Posterior vena cava (tissue), 2 donors: Measurements from ENCODE around the gene CRB3. TPM values are rescaled to one million over a fixed set of nuclear protein-coding genes. Genes with fewer than 3 reads are reported as not detected.

Experiments used
- DNase-seq: peaks from one replicate; pipeline ENCODE4 v3.0.0-alpha.2; 2020; ENCODE audit warnings: low spot score
- intact Hi-C, 2 donors: fragments of 100-400 bp; cut with DNase I; formaldehyde crosslinking; loops; one replicate each; pipeline versions ENCODE4 v1.14.1 to v1.14.2; 2022 to 2023
- long read RNA-seq, 2 donors: library from polyadenylated mRNA; unstranded; transcript quantifications; one replicate each; pipeline ENCODE4 v2.0.0, GENCODE V29; 2020 to 2021
- total RNA-seq, 2 donors: library from RNA; stranded (reverse); fragmentation: NEBNext Ultra II Directional; extraction: Animal tissue kit (Norgen Biotek cat#: 25700); gene quantifications; one replicate each; pipeline ENCODE4 v1.2.1, GENCODE V29; 2021
- donor health status: DM: yes; HTN: yes; CAD: no.
- donor health status: DM: yes; HTN: yes; CAD: no.

The CRB3 gene, protein sequence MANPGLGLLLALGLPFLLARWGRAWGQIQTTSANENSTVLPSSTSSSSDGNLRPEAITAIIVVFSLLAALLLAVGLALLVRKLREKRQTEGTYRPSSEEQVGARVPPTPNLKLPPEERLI
- not detected for total RNA-seq
- long read RNA-seq, donor 1 = 0 reads
- long read RNA-seq, donor 2, partial matches to known transcripts = 0 of 1 reads
- long read RNA-seq, donor 2, other reads (novel, unspliced or antisense) = 1 of 1 reads

DNA sequence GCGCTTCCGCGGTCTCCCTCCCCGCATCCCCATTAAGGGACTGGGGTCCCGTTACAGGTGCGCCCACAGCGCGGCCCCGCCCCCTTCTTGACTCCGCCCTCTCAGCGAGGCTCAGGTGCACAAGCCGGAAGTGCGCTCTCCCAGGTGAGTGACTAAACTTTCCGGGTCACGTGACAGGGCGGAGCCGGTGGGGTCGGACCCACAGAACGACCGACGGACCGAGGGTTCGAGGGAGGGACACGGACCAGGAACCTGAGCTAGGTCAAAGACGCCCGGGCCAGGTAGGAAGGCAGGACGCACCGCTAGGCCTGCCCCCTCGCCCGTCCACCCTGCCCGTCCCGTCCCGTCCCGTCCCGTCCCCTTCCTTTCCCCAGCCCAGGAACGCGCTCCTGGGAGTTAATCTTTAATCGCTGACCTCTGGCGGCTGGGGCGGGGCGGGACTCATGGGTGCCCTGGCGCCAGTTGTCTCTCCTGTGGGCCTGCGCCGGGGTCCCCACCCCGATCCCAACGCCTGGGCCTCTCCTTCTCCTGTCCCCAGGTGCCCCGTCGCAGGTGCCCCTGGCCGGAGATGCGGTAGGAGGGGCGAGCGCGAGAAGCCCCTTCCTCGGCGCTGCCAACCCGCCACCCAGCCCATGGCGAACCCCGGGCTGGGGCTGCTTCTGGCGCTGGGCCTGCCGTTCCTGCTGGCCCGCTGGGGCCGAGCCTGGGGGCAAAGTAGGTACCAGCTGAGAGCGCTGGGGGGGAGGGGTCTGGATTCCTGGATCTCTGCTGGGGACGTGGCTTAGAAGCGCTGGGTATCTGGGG is at the start of gene CRB3:
TSS of gene CRB3 (plus strand) at position 202 of the 804 bp plus-strand sequence. CDS start at position 633, 431 bp downstream.
- intact Hi-C loops = loop anchor here in 1 of 2 donors (5.0 kb wide), 1 partner anchor 1147 kb away; no protein-coding TSS in a partner anchor

DNA sequence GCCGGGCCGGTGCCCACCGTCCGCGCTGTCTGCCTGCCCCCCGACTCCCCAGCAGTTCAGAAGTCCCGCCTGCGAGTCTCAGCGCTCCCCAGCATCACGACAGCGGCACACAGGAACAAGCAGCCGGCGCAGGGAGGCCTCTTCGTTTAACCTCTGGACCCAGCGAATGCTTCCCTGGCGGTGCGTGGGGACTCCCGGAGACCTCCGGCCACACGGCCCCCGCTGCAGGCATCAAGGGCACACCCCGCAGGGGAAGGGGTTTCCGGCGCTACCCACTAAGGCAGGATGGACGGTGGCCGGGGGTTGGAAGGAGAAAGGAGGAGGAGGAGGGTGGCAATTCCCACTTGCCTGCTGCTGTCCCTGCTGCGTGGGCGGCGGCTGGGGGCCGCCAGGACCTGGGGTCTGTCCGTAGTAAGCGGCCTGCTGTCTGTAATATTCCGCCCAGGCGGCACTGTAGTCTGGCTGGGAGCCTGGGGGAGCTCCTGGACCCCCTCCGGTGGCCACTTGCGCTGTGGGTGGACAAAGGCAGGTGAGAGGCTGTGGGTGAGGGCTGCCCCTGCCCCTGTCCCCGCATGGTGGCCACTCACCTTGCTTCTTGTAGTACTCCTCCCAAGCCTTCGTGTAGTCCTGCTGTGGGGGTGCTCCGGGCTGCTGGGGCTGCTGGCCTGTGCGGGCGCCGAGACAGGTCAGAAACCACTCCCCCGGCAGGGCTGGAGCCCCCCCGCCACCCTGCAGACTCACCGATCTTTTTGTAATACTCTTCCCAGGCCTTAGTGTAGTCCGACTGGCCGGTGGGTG is 49.1 kb upstream of the CRB3 start:
- intact Hi-C loops = loop anchor here (10.0 kb wide), 2 partner anchors 130 to 190 kb away; no protein-coding TSS in a partner anchor
- no peak for DNase-seq

More for the DNA sequence above, at the start of gene CRB3:
- DNase-seq = no peak

DNA sequence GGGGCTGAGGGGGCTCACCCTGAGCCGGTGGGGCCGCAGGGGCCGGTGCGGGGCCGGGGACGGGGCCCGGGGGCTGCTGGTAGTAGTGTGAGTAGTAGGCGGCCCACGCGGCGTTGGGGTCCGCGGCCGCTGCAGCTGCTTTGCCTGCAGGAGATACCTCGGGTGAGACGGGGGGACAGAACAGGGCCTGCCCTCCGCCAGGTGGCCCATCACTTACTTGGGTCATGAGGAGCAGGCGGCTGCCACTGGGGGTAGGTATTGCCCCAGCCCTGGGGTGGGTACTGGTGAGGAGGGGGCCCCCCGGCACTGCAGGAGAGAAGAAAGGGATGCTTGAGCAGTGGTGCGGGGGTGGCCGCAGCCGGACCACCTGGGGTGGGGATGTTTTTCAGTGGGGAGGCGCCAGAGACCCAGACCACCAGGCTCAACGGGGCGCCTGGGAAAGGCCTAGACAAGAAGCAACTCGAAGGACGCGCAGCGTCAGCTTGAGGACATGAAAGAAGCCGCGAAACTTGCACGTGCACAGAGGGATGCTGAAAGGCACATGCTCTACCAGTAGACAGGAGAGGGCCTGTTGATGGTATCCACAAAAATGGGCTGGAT is 48.4 kb upstream of the CRB3 start:
- no peak for DNase-seq

DNA sequence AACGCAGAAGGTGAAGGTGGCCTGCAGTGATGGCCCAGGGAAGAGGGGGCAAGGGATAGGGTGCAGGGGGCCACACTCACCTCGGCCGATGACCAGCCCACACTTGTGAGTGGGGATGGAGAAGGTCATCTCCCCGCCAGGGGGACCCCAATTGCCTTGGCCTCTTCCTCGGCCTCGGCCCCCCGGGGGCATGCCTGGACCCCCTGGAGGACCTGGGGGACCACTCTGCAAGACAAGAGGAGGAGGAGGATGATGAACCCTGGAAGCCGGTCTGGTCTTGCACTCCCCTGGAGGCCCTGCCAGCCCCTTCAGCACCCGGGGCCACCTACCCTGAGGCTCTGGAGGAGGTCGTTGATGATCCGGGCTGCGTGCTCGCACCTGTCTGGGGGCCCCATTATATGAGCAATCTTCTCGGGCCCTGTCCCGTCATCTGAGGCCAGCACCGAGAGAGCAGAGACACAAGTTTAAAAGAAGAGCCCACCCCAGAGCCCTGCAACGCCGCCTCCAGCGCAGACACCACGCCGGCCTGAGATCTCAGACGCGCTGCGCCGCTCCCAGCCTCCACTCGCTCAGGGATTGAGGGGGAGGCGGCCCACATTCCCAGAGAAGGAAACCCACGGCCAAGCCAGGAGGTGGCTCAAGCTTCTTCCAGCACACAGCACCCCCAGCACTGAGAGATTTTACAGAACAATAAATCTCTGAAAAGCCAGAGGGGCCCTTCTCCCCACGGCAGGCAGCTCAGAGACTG is 47.2 kb upstream of the CRB3 start:
- intact Hi-C loops = loop anchor here (10.0 kb wide), 2 partner anchors 132 to 192 kb away; no protein-coding TSS in a partner anchor
- no peak for DNase-seq

More for the DNA sequence above, 48.4 kb upstream of the CRB3 start:
- intact Hi-C loops = loop anchor here (10.0 kb wide), 2 partner anchors 131 to 191 kb away; no protein-coding TSS in a partner anchor

DNA sequence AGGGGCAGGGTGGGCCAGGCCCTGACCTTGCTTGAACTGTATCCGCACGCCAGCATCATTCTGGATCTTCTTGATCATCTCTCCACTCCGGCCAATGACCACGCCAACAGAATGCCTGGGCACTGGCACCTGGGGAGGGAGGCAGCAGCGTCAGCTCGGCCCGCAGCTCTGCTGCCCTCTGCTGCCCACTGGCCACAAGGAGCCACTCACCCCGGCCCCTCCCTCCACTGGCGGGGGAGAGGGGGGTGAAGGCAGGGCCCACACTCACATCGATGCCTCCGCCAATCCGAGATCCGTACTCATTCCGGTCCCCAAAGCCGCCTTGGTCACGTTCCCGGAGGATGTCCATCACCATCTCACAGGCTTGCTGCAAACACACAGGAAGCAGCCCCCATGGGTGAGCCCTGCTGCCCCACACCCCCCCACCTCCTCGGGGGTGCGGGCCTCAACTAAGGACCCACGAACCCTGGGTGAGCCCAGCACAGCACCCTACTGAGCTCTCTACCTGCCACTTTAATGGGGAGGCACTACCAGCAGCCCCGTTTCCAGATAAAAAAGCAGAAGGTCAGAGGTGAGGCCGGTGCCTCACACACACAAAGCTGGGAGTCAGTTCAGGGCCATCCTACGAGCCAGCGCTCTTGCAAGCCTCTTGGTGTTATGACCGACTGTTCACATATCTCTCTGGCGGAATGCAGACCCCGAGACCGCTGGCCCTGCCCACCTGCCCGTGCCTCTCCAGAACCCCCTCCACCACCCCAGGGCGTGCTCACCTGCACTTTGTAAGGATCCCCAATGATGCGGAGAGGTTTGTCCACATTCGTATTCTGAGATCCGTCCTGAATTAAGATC is 46.1 kb upstream of the CRB3 start:
- intact Hi-C loops = loop anchor here (10.0 kb wide), 2 partner anchors 133 to 193 kb away; no protein-coding TSS in a partner anchor
- no peak for DNase-seq

DNA sequence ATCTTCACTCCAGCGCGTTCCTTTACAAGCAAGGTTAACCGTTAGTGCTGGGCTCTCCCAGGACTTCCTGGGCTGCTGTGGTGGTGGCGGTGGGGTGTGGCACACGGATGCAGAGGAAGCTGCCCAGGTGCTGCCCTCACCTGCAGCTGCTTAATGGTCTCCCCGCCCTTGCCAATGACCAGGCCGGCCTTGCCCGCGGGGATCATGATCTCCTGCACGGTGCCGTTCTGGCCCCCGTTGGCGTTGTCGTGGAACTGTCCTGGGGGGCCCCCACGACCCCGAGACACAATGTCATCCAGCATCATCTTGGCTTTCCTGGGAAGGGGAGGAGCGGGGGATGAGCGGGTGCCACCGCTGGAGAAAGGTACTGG is 45.5 kb upstream of the CRB3 start:
- DNase-seq = no peak
- intact Hi-C loops = loop anchor here (10.0 kb wide), 2 partner anchors 134 to 194 kb away; no protein-coding TSS in a partner anchor

DNA sequence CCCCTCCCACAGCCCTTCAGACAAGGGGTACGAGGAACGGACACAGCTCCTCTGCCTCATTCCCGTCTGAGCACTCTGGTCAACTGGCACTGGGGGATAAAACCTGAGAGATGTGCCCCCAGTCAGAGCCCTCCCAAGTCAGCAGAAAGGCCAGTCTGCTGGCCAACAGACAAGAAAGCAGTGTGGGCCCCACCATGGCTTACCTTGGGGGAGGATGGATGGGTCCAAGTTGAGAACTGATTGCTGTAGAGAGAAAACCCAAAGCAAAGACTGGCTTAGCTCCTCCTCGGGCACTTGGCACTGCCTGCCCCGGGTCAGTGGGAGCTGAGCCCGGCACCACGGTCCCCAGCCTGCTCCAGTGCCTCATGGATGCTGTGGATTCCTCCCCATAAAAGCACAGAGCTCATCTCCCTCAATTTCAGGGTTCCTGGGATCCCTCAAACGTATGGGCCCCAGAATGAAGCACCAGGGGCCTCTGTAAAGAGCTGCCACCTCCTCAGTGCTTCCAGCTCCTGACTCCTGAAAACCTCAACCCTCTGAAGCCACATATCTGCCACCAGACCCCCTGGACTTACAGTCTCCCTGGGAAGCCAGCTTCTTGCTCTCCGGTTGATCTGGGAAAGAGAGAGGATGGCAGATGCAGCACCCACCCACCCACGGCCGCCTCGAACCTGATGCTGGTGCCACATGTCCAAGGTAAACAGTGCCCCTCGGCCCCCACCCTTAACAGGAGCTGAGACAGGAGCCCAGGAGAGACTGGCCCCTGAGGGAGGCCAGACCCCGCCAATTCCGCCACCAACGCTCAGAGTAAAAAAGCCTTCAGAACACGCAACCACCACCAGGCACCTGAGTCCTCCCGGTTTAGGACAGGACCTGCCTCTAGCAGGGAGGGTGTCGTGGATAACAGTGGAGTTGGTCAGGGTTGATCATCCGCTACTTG is 42.7 kb upstream of the CRB3 start:
- no peak for DNase-seq
- intact Hi-C loops = loop anchor here in 1 of 2 donors (5.0 kb wide), 1 partner anchor 399 kb away; no protein-coding TSS in a partner anchor

DNA sequence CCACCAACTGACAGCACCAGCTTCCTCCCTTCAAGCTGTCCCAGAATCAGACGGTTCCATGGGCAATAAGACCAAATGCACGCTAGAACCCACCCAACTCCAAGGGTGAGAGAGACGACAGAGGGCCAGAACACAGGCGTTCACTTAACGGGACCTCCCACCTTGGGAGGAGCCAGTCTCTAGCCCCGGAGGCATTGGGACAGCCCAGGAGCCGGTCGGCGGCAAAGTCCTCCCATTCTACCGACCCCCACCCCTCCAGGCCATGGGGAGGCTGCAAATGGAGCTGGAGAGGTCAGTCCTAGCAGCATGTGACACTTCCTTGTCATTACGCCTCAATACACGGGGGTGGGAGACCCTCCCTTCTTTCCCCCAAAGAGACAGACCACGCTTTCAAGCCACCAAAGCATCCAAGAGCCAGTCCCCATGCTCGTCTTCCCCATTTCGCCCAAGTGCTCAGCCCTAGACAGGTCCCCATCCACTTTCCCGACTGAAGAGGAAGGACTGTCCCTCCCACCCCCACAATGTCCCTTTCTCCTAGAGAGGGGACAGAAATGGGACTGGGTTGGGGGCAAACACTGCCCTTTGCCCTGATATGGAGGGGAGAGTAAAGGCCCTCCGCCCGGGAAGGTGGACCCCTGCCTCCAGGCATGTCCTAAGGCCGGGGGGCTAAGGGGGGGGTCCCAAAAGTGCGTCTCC is 40.4 kb upstream of the CRB3 start:
- peak; percentile 82 for DNase-seq

DNA sequence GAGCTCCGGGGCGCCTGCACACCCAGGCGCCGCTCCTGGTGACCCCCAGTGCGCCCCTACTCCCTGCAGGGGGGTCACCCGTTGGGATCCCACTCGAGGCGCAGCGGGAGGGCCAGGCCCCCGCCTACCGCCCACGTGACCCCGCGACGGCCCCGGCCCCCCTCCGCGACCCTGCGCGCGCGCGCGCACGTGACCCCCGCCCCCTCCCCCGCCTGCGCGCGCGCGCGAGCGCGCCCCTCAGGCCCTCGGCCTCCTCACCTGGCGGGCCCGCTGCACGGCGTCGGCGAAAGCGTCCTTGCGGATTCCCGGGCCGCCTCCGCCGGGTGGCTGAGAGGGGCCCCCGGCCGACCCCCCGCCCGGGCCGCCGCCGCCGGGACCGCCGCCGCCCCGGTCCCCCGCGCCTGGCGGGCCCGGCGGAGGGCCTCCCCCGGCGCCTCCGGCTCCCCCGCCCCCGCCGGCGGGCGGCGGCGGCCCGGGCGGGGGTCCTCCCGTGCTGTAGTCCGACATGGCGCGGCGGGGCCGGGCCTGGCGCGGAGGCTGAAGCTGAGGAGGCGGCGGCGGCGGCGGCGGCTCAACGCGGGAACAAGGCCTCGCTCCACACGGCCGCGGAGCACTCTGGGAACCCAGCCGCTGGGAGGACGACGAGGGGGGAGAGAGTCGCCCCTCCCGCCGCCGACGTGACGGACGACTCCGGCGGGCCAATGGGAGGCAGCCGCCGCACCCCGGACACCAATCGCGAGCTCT is 39.7 kb upstream of the CRB3 start, which contains the start of gene KHSRP:
TSS of gene KHSRP (minus strand) at position 617 of the 744 bp plus-strand sequence. CDS start at position 507, 110 bp downstream.
- intact Hi-C loops = loop anchor here in 1 of 2 donors (5.0 kb wide), 1 partner anchor 402 kb away; no protein-coding TSS in a partner anchor
- DNase-seq = peak; percentile 100

More for the DNA sequence above, 40.4 kb upstream of the CRB3 start:
- intact Hi-C loops = loop anchor here in 1 of 2 donors (5.0 kb wide), 1 partner anchor 401 kb away; no protein-coding TSS in a partner anchor

DNA sequence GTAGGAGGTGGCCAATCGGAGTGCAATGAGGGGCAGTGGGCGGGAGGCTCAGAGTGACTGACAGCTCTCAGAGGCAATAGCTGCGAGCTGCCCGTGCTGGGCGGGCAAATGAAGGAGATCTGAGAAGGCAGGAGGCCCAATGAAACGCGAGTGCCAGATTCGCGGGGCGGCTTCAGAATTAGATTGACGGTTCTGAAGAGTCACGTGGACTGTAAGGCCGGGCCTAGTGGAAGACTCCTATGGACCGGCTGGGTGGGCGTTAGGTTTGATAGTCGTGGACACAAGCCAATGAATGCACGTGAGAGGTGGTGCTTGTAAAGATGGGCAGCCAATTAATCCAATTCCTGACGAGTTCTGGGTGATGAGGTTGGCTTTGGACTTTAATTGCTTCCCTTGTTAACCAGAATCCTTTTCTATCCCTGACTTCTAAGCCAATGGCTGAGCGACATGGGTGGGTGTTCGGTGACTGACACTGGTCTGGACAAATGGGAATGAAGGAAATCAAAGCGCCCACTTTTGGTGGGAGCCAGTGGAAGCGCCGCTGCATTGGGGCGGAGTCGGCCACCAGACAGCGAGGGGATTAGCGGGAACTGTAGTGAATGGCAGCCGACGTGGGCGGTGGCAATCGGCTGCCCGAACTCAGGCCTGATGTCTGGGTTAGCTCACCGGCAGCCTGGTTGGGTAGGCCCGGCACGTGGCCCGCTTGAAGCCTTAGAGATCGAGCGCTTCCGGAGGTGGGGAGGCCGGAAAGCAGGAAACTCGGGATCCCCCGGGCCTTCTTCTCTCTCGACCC is 38.9 kb upstream of the CRB3 start:
- intact Hi-C loops = loop anchor here in 1 of 2 donors (5.0 kb wide), 1 partner anchor 403 kb away; no protein-coding TSS in a partner anchor
- DNase-seq = peak; percentile 98

DNA sequence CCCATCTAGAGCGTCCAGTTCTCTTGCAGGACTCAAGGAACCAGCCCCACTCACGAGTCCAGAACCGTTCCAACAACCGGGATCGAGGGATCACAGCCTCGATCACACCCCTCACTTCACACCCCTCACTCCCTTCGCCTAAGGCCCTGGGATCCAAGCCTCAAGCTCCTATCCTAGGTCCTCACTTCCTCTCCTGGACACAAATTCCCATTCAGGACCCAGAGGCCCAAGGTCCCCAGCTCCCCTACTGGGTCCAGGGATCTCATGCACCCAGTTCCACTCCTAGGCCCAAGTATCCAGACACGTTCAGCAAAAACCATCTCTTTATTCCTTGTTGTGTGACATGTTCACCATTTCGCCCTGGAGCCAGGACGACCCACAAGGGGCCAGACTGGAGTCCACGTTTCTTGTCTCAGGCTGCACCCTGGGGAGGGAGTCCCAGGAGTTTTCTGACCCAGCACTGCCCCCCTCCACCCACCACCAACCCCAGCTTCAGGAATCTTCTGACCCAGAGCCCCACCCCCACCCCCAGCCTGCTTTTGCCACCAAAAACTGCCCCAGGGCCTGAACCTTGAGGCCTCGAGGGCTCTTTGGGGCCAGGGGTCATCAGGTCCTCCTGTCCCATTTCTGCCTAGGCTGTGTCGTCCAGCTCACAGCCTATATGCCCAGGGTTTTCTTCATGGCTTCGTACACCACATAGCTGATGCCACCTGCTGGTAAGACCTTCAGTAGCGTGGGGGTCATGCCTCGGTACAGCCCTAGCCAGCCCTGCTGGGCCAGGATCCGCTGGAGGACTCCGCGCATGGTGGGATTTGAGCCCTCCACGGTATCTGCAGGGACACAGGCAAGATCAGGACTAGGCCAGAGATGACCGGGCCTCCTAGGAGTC is 38.1 kb upstream of the CRB3 start:
- DNase-seq = no peak
- intact Hi-C loops = no loop called here

DNA sequence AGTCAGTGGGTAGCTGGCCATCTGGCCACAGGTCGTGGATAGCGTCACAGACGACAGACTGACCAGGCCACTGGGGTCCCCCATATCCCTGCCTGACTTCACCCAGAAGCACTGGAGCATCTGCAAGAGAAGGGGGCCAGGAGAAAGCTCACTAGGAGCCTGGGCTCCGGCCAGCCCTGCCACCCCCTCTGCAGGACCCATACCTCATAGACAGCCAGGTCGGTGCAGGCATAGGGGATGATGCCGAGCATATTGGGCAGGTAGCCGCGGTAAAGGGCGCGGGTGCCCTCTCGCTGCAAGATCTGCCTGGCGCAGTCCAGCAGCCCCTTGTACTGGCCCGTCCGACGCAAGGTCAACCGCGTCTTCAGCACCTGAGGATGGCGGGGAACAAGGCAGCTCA is 36.9 kb upstream of the CRB3 start:
- intact Hi-C loops = no loop called here
- peak; percentile 77 for DNase-seq
